C4-2B (cell line): ENCODE data around the gene KCNIP1.

Experiments used
- ZFX ChIP-seq: fragments of 450-650 bp; IDR thresholded peaks from 2 replicates; pipeline ENCODE4 v1.6.1; 2017
- TF ChIP-seq, protein P1 (sequence below): fragments of 450-650 bp; conservative IDR thresholded peaks from 2 replicates; pipeline ENCODE4 v1.5.1; 2017; ENCODE audit warnings: mild to moderate bottlenecking

DNA sequence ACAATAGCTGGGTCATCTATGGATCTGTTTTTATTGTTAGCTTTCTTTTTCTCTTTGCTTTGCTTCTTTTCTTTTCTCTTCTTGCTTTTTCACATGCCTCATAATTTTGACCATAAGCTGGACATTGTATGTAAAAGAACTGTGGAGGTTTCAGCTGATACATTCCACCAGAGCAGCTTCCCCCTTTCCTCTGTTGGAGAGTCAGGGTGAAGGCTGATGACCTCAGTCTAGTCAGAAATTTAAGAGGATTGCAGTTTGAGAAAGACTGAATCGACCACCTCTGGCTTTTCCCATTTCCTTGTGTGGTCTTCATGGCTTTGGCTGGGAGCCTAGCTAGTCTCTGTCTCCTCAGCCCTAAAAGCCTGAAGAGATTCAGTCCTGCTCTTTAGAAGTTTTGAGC is 42.0 kb downstream of the KCNIP1 start:
- TF ChIP-seq, protein P1, sequence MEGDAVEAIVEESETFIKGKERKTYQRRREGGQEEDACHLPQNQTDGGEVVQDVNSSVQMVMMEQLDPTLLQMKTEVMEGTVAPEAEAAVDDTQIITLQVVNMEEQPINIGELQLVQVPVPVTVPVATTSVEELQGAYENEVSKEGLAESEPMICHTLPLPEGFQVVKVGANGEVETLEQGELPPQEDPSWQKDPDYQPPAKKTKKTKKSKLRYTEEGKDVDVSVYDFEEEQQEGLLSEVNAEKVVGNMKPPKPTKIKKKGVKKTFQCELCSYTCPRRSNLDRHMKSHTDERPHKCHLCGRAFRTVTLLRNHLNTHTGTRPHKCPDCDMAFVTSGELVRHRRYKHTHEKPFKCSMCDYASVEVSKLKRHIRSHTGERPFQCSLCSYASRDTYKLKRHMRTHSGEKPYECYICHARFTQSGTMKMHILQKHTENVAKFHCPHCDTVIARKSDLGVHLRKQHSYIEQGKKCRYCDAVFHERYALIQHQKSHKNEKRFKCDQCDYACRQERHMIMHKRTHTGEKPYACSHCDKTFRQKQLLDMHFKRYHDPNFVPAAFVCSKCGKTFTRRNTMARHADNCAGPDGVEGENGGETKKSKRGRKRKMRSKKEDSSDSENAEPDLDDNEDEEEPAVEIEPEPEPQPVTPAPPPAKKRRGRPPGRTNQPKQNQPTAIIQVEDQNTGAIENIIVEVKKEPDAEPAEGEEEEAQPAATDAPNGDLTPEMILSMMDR = no peak
- no peak for TF ChIP-seq ZFX
